ENCODE results near the gene ADARB1. TPM values are rescaled to one million over a fixed set of nuclear protein-coding genes. Genes with fewer than 3 reads are reported as not detected.

ADARB1 gene
- total RNA-seq, 4 donors from 2014 or later = 6.8 to 32.2 (median 17.3) TPM

- H3K36me3 ChIP-seq = no peaks in the 10 kb centered on the region
- H3K4me1 ChIP-seq = peaks cover under 1 to 33% (median 8%) of the 10 kb centered on the region in 4 donors
- in situ Hi-C loops (cut with MboI; ENCODE audit: low pct_ligation_motif_present in 1 of 4, low pct_unique_long_range_greater_than_20kb in 1 of 4, low sequenced_read_pairs in 3 of 4) = loop anchor here (5.0 to 25.0 kb wide), 4 partner anchors 180 to 302 kb away; partner anchors contain the start of gene SLX9 (in 1 of the 4)
- TF ChIP-seq CTCF (IDR thresholded peaks at IDR 0.05) (no peak), POLR2AphosphoS5 (IDR thresholded peaks at IDR 0.05) (no peak)
- intact Hi-C loops (cut with DNase I; ENCODE audit: low total_unique reads) = no loop called here
- no peak overlapping the region for H3K27ac ChIP-seq
- no peaks in the 10 kb centered on the region for H3K9me3 ChIP-seq
- H3K4me3 ChIP-seq = no peak overlapping the region
- no peaks in the 10 kb centered on the region for H3K27me3 ChIP-seq
- DNase-seq = no peak
- 79 to 83% methylated on average over 3 of the region's 3 CpGs for WGBS, 2 donors (ENCODE audit: low coverage in 1 of 2)
Measured at GRCh38 chr21:45135122-45135521, 60.7 kb downstream of the ADARB1 start.

- no peaks in the 10 kb centered on the region for H3K36me3 ChIP-seq
- no peak for DNase-seq
- no peaks in the 10 kb centered on the region for H3K9me3 ChIP-seq
- H3K4me1 ChIP-seq = peaks cover 0 to 26% (median 7%) of the 10 kb centered on the region in 4 donors
- intact Hi-C loops (cut with DNase I; ENCODE audit: low total_unique reads) = no loop called here
- in situ Hi-C loops (cut with MboI; ENCODE audit: low pct_ligation_motif_present in 1 of 4, low pct_unique_long_range_greater_than_20kb in 1 of 4, low sequenced_read_pairs in 3 of 4) = loop anchor here (5.0 to 25.0 kb wide), 4 partner anchors 181 to 301 kb away; partner anchors contain the start of gene SLX9 (in 1 of the 4)
- no peak for TF ChIP-seq POLR2A (IDR thresholded peaks at IDR 0.05)
- TF ChIP-seq CTCF (IDR thresholded peaks at IDR 0.05) = no peak
- TF ChIP-seq EP300 (IDR thresholded peaks at IDR 0.05; ENCODE audit: low read depth) = no peak
- TF ChIP-seq POLR2AphosphoS5 (IDR thresholded peaks at IDR 0.05) = no peak
- no peaks in the 10 kb centered on the region for H3K27me3 ChIP-seq
- WGBS, 2 donors (ENCODE audit: low coverage in 1 of 2) = 80% methylated on average over 9 of the region's 9 CpGs; no CpG with 5 or more reads in 1 of the 2 donors
- no peak overlapping the region for H3K27ac ChIP-seq
- no peak overlapping the region for H3K4me3 ChIP-seq
Measured at GRCh38 chr21:45135868-45136267, 61.5 kb downstream of the ADARB1 start.

- H3K4me1 ChIP-seq = peaks cover 0 to 20% (median 5%) of the 10 kb centered on the region in 4 donors
- WGBS, 2 donors (ENCODE audit: low coverage in 1 of 2) = 83 to 90% methylated on average over 2 to 8 of the region's 8 CpGs
- no peak overlapping the region for H3K4me3 ChIP-seq
- TF ChIP-seq EP300 (IDR thresholded peaks at IDR 0.05; ENCODE audit: low read depth) = no peak
- no peak for TF ChIP-seq CTCF (IDR thresholded peaks at IDR 0.05)
- TF ChIP-seq POLR2A (IDR thresholded peaks at IDR 0.05) = no peak
- TF ChIP-seq POLR2AphosphoS5 (IDR thresholded peaks at IDR 0.05) = no peak
- no peaks in the 10 kb centered on the region for H3K27me3 ChIP-seq
- intact Hi-C loops (cut with DNase I; ENCODE audit: low total_unique reads) (no loop called here), in situ Hi-C loops (cut with MboI; ENCODE audit: low pct_ligation_motif_present in 1 of 4, low pct_unique_long_range_greater_than_20kb in 1 of 4, low sequenced_read_pairs in 3 of 4) (loop anchor here (5.0 to 25.0 kb wide), 4 partner anchors 182 to 301 kb away; partner anchors contain the start of gene SLX9 (in 1 of the 4))
- no peaks in the 10 kb centered on the region for H3K9me3 ChIP-seq
- no peaks in the 10 kb centered on the region for H3K36me3 ChIP-seq
- H3K27ac ChIP-seq = no peak overlapping the region
- DNase-seq = no peak
Measured at GRCh38 chr21:45136500-45136899, 62.1 kb downstream of the ADARB1 start.

- peak; percentile 88 for DNase-seq
- WGBS, 2 donors (ENCODE audit: low coverage in 1 of 2) = 0 to 34% methylated on average over 1 to 11 of the region's 11 CpGs
- no peaks in the 10 kb centered on the region for H3K36me3 ChIP-seq
- H3K4me1 ChIP-seq = peaks cover 0 to 20% (median 5%) of the 10 kb centered on the region in 4 donors
- H3K27ac ChIP-seq = no peak overlapping the region
- in situ Hi-C loops (cut with MboI; ENCODE audit: low pct_ligation_motif_present in 1 of 4, low pct_unique_long_range_greater_than_20kb in 1 of 4, low sequenced_read_pairs in 3 of 4) = loop anchor here (5.0 to 25.0 kb wide), 4 partner anchors 182 to 300 kb away; partner anchors contain the start of gene SLX9 (in 1 of the 4)
- no peak overlapping the region for H3K4me3 ChIP-seq
- no peaks in the 10 kb centered on the region for H3K9me3 ChIP-seq
- intact Hi-C loops (cut with DNase I; ENCODE audit: low total_unique reads) = no loop called here
- no peak for TF ChIP-seq POLR2AphosphoS5 (IDR thresholded peaks at IDR 0.05)
- TF ChIP-seq CTCF (IDR thresholded peaks at IDR 0.05) = peak; percentile 76 to 83 (median 79)
- no peaks in the 10 kb centered on the region for H3K27me3 ChIP-seq
Measured at GRCh38 chr21:45136927-45137611, 62.7 kb downstream of the ADARB1 start.

All from transverse colon (tissue), 4 donors.